Neuronal stem cell (in vitro differentiated cells): ENCODE measurements around the gene JPH4.

ENCODE experiments used
- DNase-seq: peaks from one replicate; pipeline ENCODE4 v3.0.0-alpha.2; 2013; ENCODE audit warnings: low spot score
- H2AFZ ChIP-seq: one replicate; pipeline ENCODE4 v1.6.1; 2013; ENCODE audit warnings: mild to moderate bottlenecking, low read length, inconsistent platforms
- H2AK5ac ChIP-seq: 2 replicates; pipeline ENCODE4 v1.6.1; 2013; ENCODE audit warnings: low read depth, mild to moderate bottlenecking, inconsistent platforms, low read length, moderate library complexity, mixed read lengths
- H2BK120ac ChIP-seq: 2 replicates; pipeline ENCODE4 v1.6.1; 2013; ENCODE audit warnings: low read depth, mild to moderate bottlenecking, inconsistent platforms, low read length, moderate library complexity, mixed read lengths
- H2BK12ac ChIP-seq: one replicate; pipeline ENCODE4 v1.6.1; 2013; ENCODE audit warnings: low read length, inconsistent platforms
- H2BK15ac ChIP-seq: 2 replicates; pipeline ENCODE4 v1.6.1; 2013; ENCODE audit warnings: mild to moderate bottlenecking, low read length, inconsistent platforms, mixed read lengths
- H2BK5ac ChIP-seq: one replicate; pipeline ENCODE4 v1.6.1; 2013; ENCODE audit warnings: inconsistent platforms, mild to moderate bottlenecking, low read length, moderate library complexity
- H3K14ac ChIP-seq: one replicate; pipeline ENCODE4 v1.6.1; 2013; ENCODE audit warnings: low read length, inconsistent platforms
- H3K18ac ChIP-seq: 2 replicates; pipeline ENCODE4 v1.6.1; 2013; ENCODE audit warnings: low read length, inconsistent platforms
- H3K23ac ChIP-seq: 2 replicates; pipeline ENCODE4 v1.6.1; 2013; ENCODE audit warnings: low read depth, mild to moderate bottlenecking, mixed read lengths, low read length, inconsistent platforms; ENCODE audit not compliant: poor library complexity
- H3K27ac ChIP-seq: replicated peaks from 3 replicates; pipeline ENCODE4 v1.5.1; 2013; ENCODE audit warnings: low read length, inconsistent platforms
- H3K27me3 ChIP-seq, 3 experiments: 2 replicates each; pipeline ENCODE4 v1.6.1; 2013; ENCODE audit warnings: low read length in 3 of 3, mild to moderate bottlenecking in 2 of 3, inconsistent platforms in 1 of 3, low read depth in 1 of 3, mixed read lengths in 1 of 3, moderate library complexity in 1 of 3; ENCODE audit not compliant: control insufficient read depth in 3 of 3, insufficient read depth in 3 of 3
- H3K36me3 ChIP-seq, 2 donors: replicated peaks in 1 of 2; 2 replicates each; pipeline ENCODE4 v1.6.1; 2013; ENCODE audit warnings: low read length in 2 of 2; ENCODE audit not compliant: control insufficient read depth in 2 of 2, insufficient read depth in 2 of 2
- H3K4ac ChIP-seq: 2 replicates; pipeline ENCODE4 v1.6.1; 2013; ENCODE audit warnings: inconsistent platforms, mild to moderate bottlenecking, low read length, moderate library complexity
- H3K4me1 ChIP-seq, 2 donors: 1 replicate in 1 of 2; 2 replicates in 1 of 2; pipeline ENCODE4 v1.6.1; 2013; ENCODE audit warnings: low read length in 2 of 2, low read depth in 1 of 2; ENCODE audit not compliant: control insufficient read depth in 2 of 2, insufficient read depth in 1 of 2
- H3K4me2 ChIP-seq: one replicate; pipeline ENCODE4 v1.6.1; 2013; ENCODE audit warnings: mild to moderate bottlenecking, low read length, inconsistent platforms; ENCODE audit not compliant: insufficient read depth, poor library complexity, severe bottlenecking
- H3K4me3 ChIP-seq, 2 donors: 2 replicates each; pipeline ENCODE4 v1.5.1; 2013; ENCODE audit warnings: low read length in 2 of 2, mild to moderate bottlenecking in 2 of 2, inconsistent platforms in 1 of 2, moderate library complexity in 1 of 2
- H3K79me1 ChIP-seq: one replicate; pipeline ENCODE4 v1.6.1; 2013; ENCODE audit warnings: low read depth, mild to moderate bottlenecking, inconsistent platforms, low read length, moderate library complexity
- H3K9ac ChIP-seq: one replicate; pipeline ENCODE4 v1.6.1; 2013; ENCODE audit warnings: mild to moderate bottlenecking, low read depth, low read length, inconsistent platforms; ENCODE audit not compliant: poor library complexity
- H3K9me3 ChIP-seq, 2 donors: replicated peaks in 1 of 2; 2 replicates each; pipeline versions ENCODE3 to v1.6.1; 2013; ENCODE audit warnings: low read length in 2 of 2, mild to moderate bottlenecking in 2 of 2, inconsistent platforms in 1 of 2, low read depth in 1 of 2, mixed read lengths in 1 of 2, moderate library complexity in 1 of 2; ENCODE audit not compliant: control insufficient read depth in 2 of 2, insufficient read depth in 1 of 2
- H4K8ac ChIP-seq: one replicate; pipeline ENCODE4 v1.6.1; 2013; ENCODE audit warnings: low read depth, mild to moderate bottlenecking, inconsistent platforms, low read length, moderate library complexity
- H4K91ac ChIP-seq: one replicate; pipeline ENCODE4 v1.6.1; 2013; ENCODE audit warnings: low read length, low read depth, mild to moderate bottlenecking, inconsistent platforms; ENCODE audit not compliant: poor library complexity
- WGBS, 2 donors: extraction: QIAGEN DNeasy Blood & Tissue Kit; methylation state at CpG; one replicate each; pipeline ENCODE4 v1.1.7; 2013; ENCODE audit warnings: missing lambda C conversion rate in 2 of 2, mixed read lengths in 1 of 2; ENCODE audit not compliant: insufficient read length in 2 of 2, insufficient replicate concordance in 1 of 2; ENCODE audit errors: extremely low coverage in 2 of 2; 5-methylcytosine and 5-hydroxymethylcytosine counted together

JPH4 gene

GRCh38 chr14:23567186-23568020, 11.2 kb downstream of the JPH4 start, which contains the start of gene AP1G2:
TSS of gene AP1G2 (minus strand) at chr14:23567791. CDS start at chr14:23567314, 477 bp downstream.
- peak within 1 kb of the TSS; percentile 62 for H4K91ac ChIP-seq
- peak within 1 kb of the TSS; percentile 91 for H2AFZ ChIP-seq
- peak within 1 kb of the TSS; percentile 100 for H3K4me2 ChIP-seq
- H3K23ac ChIP-seq, result peak within 1 kb of the TSS; percentile 93
- H3K27ac ChIP-seq, result peak within 1 kb of the TSS; percentile 86
- peak within 1 kb of the TSS; percentile 94 for H3K9ac ChIP-seq
- H3K14ac ChIP-seq, result peak within 1 kb of the TSS; percentile 94
- no peak within 1 kb of the TSS for H2BK12ac ChIP-seq
- H2BK5ac ChIP-seq, result peak within 1 kb of the TSS; percentile 58
- H3K9me3 ChIP-seq, result no peaks in the 10 kb centered on the region
- DNase-seq, result peak; percentile 65
- H3K36me3 ChIP-seq, result peaks cover 0 to 15% of the 10 kb centered on the region in 2 donors
- peak within 1 kb of the TSS; percentile 84 for H2AK5ac ChIP-seq
- peak within 1 kb of the TSS; percentile 19 for H4K8ac ChIP-seq
- H3K4me1 ChIP-seq, result peaks cover 8 to 14% of the 10 kb centered on the region in 2 donors
- WGBS, 2 donors, result no CpG with 5 or more reads among the region's 53 CpGs
- H3K4me3 ChIP-seq, result peak within 1 kb of the TSS; percentile 42 to 87
- H3K27me3 ChIP-seq, result peaks cover 0 to 63% (median 0%) of the 10 kb centered on the region in 3 experiments
- peak within 1 kb of the TSS; percentile 40 for H2BK120ac ChIP-seq
- no peaks in the 10 kb centered on the region for H3K79me1 ChIP-seq
- no peak within 1 kb of the TSS for H3K4ac ChIP-seq
- H3K18ac ChIP-seq, result peak within 1 kb of the TSS; percentile 97
- H2BK15ac ChIP-seq, result peak within 1 kb of the TSS; percentile 96

GRCh38 chr14:23566778-23567185, 11.8 kb downstream of the JPH4 start:
- H3K9me3 ChIP-seq, result no peaks in the 10 kb centered on the region
- WGBS, 2 donors, result no CpG with 5 or more reads among the region's 5 CpGs
- H3K23ac ChIP-seq, result peak overlapping the region; percentile 60
- H4K91ac ChIP-seq, result no peak overlapping the region
- H2BK5ac ChIP-seq, result peak overlapping the region; percentile 58
- peak overlapping the region; percentile 100 for H3K4me2 ChIP-seq
- no peak for DNase-seq
- peak overlapping the region; percentile 19 for H4K8ac ChIP-seq
- H2AFZ ChIP-seq, result peak overlapping the region; percentile 91
- peak overlapping the region; percentile 94 for H3K14ac ChIP-seq
- H3K79me1 ChIP-seq, result peaks cover 2% of the 10 kb centered on the region
- H3K9ac ChIP-seq, result peak overlapping the region; percentile 94
- no peak overlapping the region for H3K4ac ChIP-seq
- H3K36me3 ChIP-seq, result peaks cover 0 to 17% of the 10 kb centered on the region in 2 donors
- H3K4me1 ChIP-seq, result peaks cover 6 to 14% of the 10 kb centered on the region in 2 donors
- H3K18ac ChIP-seq, result peak overlapping the region; percentile 96
- peak overlapping the region; percentile 82 for H2AK5ac ChIP-seq
- peak overlapping the region; percentile 42 to 87 for H3K4me3 ChIP-seq
- H2BK12ac ChIP-seq, result no peak overlapping the region
- H3K27me3 ChIP-seq, result peaks cover 0 to 59% (median 0%) of the 10 kb centered on the region in 3 experiments
- peak overlapping the region; percentile 29 for H2BK120ac ChIP-seq
- peak overlapping the region; percentile 96 for H2BK15ac ChIP-seq
- peak overlapping the region; percentile 38 for H3K27ac ChIP-seq

GRCh38 chr14:23566112-23566777, 12.3 kb downstream of the JPH4 start:
- Histone ChIP-seq H3K27me3 (peaks cover 0 to 54% (median 0%) of the 10 kb centered on the region in 3 experiments), H3K4ac (no peak overlapping the region), H3K14ac (no peak overlapping the region), H3K18ac (no peak overlapping the region), H2AFZ (no peak overlapping the region), H3K9ac (no peak overlapping the region), H3K36me3 (peaks cover 0 to 23% of the 10 kb centered on the region in 2 donors), H3K4me2 (no peak overlapping the region), H2AK5ac (no peak overlapping the region), H3K23ac (no peak overlapping the region), H3K9me3 (no peaks in the 10 kb centered on the region), H2BK12ac (no peak overlapping the region), H2BK5ac (no peak overlapping the region), H2BK15ac (no peak overlapping the region), H3K4me3 (no peak overlapping the region), H2BK120ac (no peak overlapping the region), H4K91ac (no peak overlapping the region), H4K8ac (no peak overlapping the region), H3K79me1 (peaks cover 2% of the 10 kb centered on the region), H3K27ac (no peak overlapping the region), H3K4me1 (peaks cover 6 to 14% of the 10 kb centered on the region in 2 donors)
- no CpG with 5 or more reads among the region's 10 CpGs for WGBS, 2 donors
- DNase-seq, result no peak

GRCh38 chr14:23565626-23566025, 13.0 kb downstream of the JPH4 start:
- Histone ChIP-seq H4K8ac (no peak overlapping the region), H3K27ac (no peak overlapping the region), H3K9me3 (no peaks in the 10 kb centered on the region), H2BK15ac (no peak overlapping the region), H2BK120ac (no peak overlapping the region), H2AK5ac (no peak overlapping the region), H2AFZ (no peak overlapping the region), H3K4me2 (no peak overlapping the region), H4K91ac (no peak overlapping the region), H3K79me1 (peaks cover 2% of the 10 kb centered on the region), H3K4ac (no peak overlapping the region), H3K14ac (no peak overlapping the region), H2BK12ac (no peak overlapping the region), H3K27me3 (peaks cover 0 to 51% (median 0%) of the 10 kb centered on the region in 3 experiments), H3K18ac (no peak overlapping the region), H3K23ac (no peak overlapping the region), H3K36me3 (peaks cover 0 to 27% of the 10 kb centered on the region in 2 donors), H3K4me1 (peaks cover 6 to 14% of the 10 kb centered on the region in 2 donors), H3K9ac (peak overlapping the region; percentile 25), H3K4me3 (no peak overlapping the region), H2BK5ac (no peak overlapping the region)
- no peak for DNase-seq
- WGBS, 2 donors, result no CpG with 5 or more reads among the region's 11 CpGs
